Lower leg skin (tissue), 3 donors: ENCODE data around the gene CDH13.

ENCODE experiments used
- CTCF ChIP-seq, 3 donors: fragments of 450-650 bp; IDR thresholded peaks; one replicate each; pipeline ENCODE4 v1.5.1; 2016; ENCODE audit warnings: antibody characterized with exemption in 3 of 3, mild to moderate bottlenecking in 3 of 3, moderate library complexity in 2 of 3
- POLR2A ChIP-seq, 2 donors: fragments of 450-650 bp; IDR thresholded peaks; one replicate each; pipeline ENCODE4 v1.6.1; 2016 to 2017; ENCODE audit warnings: antibody characterized with exemption in 2 of 2, mild to moderate bottlenecking in 1 of 2, moderate library complexity in 1 of 2

DNA sequence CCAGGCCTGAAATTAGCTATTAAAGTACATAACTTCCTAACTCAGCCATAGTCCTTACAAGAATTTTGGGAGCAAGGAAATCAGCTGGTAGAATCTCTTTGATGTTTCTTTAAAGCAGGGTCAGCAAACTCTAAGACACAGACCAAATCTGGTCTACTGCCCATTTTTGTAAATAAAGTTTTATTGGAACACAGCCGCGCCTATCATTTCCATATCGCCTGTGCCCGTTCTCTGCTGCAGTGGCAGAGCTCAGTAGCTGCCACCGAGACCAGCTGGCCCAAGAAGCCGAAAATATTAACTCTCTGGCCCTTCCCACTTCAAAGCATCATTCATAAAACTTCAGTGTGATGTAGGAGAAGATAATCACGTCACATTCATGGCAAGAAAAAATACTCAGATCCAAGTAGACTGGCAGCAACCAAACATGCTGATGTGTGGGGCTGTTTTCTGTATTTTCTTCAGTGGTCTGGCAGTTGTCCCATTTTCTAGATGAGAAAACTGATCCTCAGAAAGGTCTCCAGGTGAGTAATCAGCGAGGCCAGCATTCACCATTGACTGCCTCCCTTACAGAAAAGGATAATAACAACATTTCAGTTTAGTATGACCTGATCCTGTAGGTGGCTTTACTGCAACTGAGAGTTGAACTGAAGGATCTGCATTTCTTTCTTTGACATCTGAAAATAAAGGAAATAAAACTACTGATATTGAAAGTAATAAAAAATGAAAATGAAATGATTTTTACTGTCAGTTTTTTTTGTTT, 1163.1 kb downstream of the CDH13 start:
- TF ChIP-seq CTCF (IDR thresholded peaks at IDR 0.05) (no peak), POLR2A (IDR thresholded peaks at IDR 0.05) (no peak)
